Measurements from ENCODE around the gene SLC2A1. TPM values are rescaled to one million over a fixed set of nuclear protein-coding genes. Genes with fewer than 3 reads are reported as not detected.

Gene SLC2A1
- total and polyA plus RNA-seq, 2 experiments from 2014 or later = 271 to 301 TPM

DNA sequence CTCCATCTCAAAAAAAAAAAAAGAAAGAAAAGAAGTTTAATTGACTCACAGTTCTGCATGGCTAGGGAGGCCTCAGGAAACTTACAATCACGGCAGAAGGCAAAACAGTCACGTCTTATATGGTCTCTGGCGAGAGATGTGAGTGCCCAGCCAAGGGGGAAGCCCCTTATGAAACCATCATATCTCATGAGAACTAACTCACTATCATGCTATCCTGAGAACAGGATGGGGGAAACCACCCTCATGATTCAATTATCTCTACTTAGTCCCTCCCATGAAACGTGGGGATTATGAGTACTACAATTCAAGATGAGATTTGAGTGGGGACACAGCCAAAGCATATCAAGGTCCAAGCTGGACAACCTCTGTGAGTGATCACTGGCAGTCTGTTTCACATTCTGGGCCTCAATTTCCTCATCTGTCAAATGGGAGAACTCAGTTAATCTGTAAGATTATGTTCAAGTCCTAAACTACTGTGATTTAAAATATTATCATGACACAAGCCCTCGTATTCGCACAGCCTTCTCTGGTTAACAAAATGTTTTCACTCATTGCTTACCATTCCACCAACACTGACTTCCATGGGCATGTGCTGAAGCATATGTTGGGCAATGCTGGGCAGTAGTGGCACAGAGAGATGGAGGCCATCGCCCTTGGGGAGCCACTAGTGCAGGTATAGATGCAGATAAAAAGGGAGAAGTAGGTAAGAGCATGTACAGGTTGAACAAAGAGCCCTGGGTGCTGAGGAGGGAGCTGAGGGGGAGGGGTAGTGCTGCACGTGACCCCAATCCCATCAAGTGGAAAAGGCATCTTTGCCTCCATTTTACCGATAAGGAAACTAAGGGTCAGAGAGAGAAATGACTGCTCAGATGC, 46.2 kb upstream of the SLC2A1 start:
- H2AFZ ChIP-seq = no peak overlapping the region
- no peak overlapping the region for H3K4me2 ChIP-seq
- no peaks in the 10 kb centered on the region for H4K20me1 ChIP-seq (ENCODE audit: insufficient read depth, poor library complexity, severe bottlenecking)
- H3K4me3 ChIP-seq = no peak overlapping the region
- no peaks in the 10 kb centered on the region for H3K9me3 ChIP-seq (ENCODE audit: low read depth)
- H3K36me3 ChIP-seq (replicated peaks; ENCODE audit: insufficient read depth, low read depth) = no peaks in the 10 kb centered on the region
- H3K4me1 ChIP-seq (ENCODE audit: insufficient read depth) = peaks cover 31% of the 10 kb centered on the region
- H3K79me2 ChIP-seq = no peaks in the 10 kb centered on the region
- H3K9me2 ChIP-seq (replicated peaks; ENCODE audit: insufficient read depth) = no peaks in the 10 kb centered on the region
- TF ChIP-seq, protein P1, sequence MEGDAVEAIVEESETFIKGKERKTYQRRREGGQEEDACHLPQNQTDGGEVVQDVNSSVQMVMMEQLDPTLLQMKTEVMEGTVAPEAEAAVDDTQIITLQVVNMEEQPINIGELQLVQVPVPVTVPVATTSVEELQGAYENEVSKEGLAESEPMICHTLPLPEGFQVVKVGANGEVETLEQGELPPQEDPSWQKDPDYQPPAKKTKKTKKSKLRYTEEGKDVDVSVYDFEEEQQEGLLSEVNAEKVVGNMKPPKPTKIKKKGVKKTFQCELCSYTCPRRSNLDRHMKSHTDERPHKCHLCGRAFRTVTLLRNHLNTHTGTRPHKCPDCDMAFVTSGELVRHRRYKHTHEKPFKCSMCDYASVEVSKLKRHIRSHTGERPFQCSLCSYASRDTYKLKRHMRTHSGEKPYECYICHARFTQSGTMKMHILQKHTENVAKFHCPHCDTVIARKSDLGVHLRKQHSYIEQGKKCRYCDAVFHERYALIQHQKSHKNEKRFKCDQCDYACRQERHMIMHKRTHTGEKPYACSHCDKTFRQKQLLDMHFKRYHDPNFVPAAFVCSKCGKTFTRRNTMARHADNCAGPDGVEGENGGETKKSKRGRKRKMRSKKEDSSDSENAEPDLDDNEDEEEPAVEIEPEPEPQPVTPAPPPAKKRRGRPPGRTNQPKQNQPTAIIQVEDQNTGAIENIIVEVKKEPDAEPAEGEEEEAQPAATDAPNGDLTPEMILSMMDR (IDR thresholded peaks at IDR 0.05; ENCODE audit: poor library complexity) = no peak
- no peak for TF ChIP-seq EZH2 (IDR thresholded peaks at IDR 0.05; ENCODE audit: borderline replicate concordance)
- no peak for TF ChIP-seq EZH2phosphoT487 (IDR thresholded peaks at IDR 0.05; ENCODE audit: low read depth, severe bottlenecking, unreplicated experiment)
- peak overlapping the region; percentile 58 for H3K27ac ChIP-seq
- DNase-seq (ENCODE audit: low spot score) = no peak
- 85% methylated on average over 9 of the region's 9 CpGs for WGBS (ENCODE audit: low lambda C conversion rate, missing lambda C conversion rate)
- H3K27me3 ChIP-seq = no peaks in the 10 kb centered on the region

DNA sequence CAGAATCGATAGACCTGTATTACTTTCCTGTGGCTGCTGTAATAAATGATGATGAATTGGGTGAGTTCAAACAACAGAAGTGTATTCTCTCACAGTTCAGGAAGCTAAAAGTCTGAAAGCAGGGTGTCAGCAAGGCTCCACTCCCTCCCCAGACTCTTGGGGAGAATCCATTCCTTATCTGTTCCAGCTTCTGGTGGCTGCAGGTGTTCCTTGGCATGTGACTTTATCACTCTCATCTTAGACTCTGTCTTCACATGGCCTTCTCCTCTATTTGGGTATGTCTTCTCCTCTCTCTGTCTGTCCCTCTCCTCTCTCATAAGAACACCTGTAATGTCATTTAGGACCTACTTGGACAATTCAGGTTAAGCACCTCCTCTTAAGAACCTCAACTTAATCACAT, 44.1 kb upstream of the SLC2A1 start:
- Histone ChIP-seq H3K4me2 (no peak overlapping the region), H3K27me3 (no peaks in the 10 kb centered on the region), H3K36me3 (replicated peaks; ENCODE audit: insufficient read depth, low read depth) (no peaks in the 10 kb centered on the region), H3K4me3 (no peak overlapping the region), H3K4me1 (ENCODE audit: insufficient read depth) (peaks cover 22% of the 10 kb centered on the region), H3K79me2 (no peaks in the 10 kb centered on the region), H2AFZ (no peak overlapping the region), H4K20me1 (ENCODE audit: insufficient read depth, poor library complexity, severe bottlenecking) (no peaks in the 10 kb centered on the region), H3K27ac (no peak overlapping the region), H3K9me3 (ENCODE audit: low read depth) (no peaks in the 10 kb centered on the region), H3K9me2 (replicated peaks; ENCODE audit: insufficient read depth) (no peaks in the 10 kb centered on the region)
- TF ChIP-seq EZH2phosphoT487 (IDR thresholded peaks at IDR 0.05; ENCODE audit: low read depth, severe bottlenecking, unreplicated experiment) (no peak), EZH2 (IDR thresholded peaks at IDR 0.05; ENCODE audit: borderline replicate concordance) (no peak)
- TF ChIP-seq, protein P1 (IDR thresholded peaks at IDR 0.05; ENCODE audit: poor library complexity) = no peak
- DNase-seq (ENCODE audit: low spot score) = no peak
- 81% methylated on average over 1 of the region's 1 CpG for WGBS (ENCODE audit: low lambda C conversion rate, missing lambda C conversion rate)

DNA sequence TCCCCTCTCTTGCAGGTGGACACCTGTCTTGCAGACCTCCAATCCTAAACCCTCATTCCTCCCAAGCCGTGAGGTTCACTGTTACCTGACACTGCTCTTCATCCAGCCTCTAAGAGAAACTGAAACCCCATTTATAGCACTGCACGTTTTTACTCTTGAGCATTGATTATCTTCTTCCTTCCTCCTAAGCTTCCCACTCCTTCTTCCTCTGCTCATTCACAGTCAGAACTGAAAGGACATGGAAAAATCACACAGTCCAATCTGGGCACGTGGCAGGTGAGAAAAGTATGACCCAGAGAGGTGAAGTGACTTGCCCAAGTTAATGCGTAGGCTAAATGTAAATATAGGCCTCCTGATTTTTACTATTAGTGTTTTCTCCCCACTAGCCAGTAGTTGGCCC, 43.4 kb upstream of the SLC2A1 start:
- no peaks in the 10 kb centered on the region for H4K20me1 ChIP-seq (ENCODE audit: insufficient read depth, poor library complexity, severe bottlenecking)
- no peak overlapping the region for H3K4me3 ChIP-seq
- no peaks in the 10 kb centered on the region for H3K9me2 ChIP-seq (replicated peaks; ENCODE audit: insufficient read depth)
- H2AFZ ChIP-seq = no peak overlapping the region
- H3K27me3 ChIP-seq = no peaks in the 10 kb centered on the region
- no peaks in the 10 kb centered on the region for H3K36me3 ChIP-seq (replicated peaks; ENCODE audit: insufficient read depth, low read depth)
- no peaks in the 10 kb centered on the region for H3K9me3 ChIP-seq (ENCODE audit: low read depth)
- no peak overlapping the region for H3K27ac ChIP-seq
- no peak for DNase-seq (ENCODE audit: low spot score)
- TF ChIP-seq, protein P1 (IDR thresholded peaks at IDR 0.05; ENCODE audit: poor library complexity) = no peak
- TF ChIP-seq EZH2phosphoT487 (IDR thresholded peaks at IDR 0.05; ENCODE audit: low read depth, severe bottlenecking, unreplicated experiment) (no peak), EZH2 (IDR thresholded peaks at IDR 0.05; ENCODE audit: borderline replicate concordance) (no peak)
- peaks cover 16% of the 10 kb centered on the region for H3K4me1 ChIP-seq (ENCODE audit: insufficient read depth)
- H3K4me2 ChIP-seq = no peak overlapping the region
- 76% methylated on average over 4 of the region's 4 CpGs for whole genome bisulfite sequencing (ENCODE audit: low lambda C conversion rate, missing lambda C conversion rate)
- H3K79me2 ChIP-seq = no peaks in the 10 kb centered on the region
